Effector memory CD4-positive, alpha-beta T cell (primary cell): ENCODE data around the gene COL6A2.

ENCODE experiments used
- DNase-seq, 3 donors: peaks; one replicate each; pipeline ENCODE4 v3.0.0-alpha.2; 2020
- H3K27ac ChIP-seq: 2 replicates; pipeline ENCODE4 v1.7.0; 2013; ENCODE audit warnings: mild to moderate bottlenecking, low read length, moderate library complexity; ENCODE audit not compliant: insufficient read depth, poor library complexity, severe bottlenecking
- H3K27me3 ChIP-seq: replicated peaks from 2 replicates; pipeline ENCODE4 v1.7.0; 2013; ENCODE audit warnings: mild to moderate bottlenecking, low read length; ENCODE audit not compliant: insufficient read depth, control insufficient read depth, poor library complexity, severe bottlenecking
- H3K36me3 ChIP-seq: 2 replicates; pipeline ENCODE4 v1.7.0; 2013; ENCODE audit warnings: mild to moderate bottlenecking, low read length, moderate library complexity; ENCODE audit not compliant: control insufficient read depth, insufficient read depth
- H3K4me1 ChIP-seq: 2 replicates; pipeline ENCODE4 v1.7.0; 2013; ENCODE audit warnings: low read length, mild to moderate bottlenecking; ENCODE audit not compliant: control insufficient read depth, insufficient read depth, poor library complexity, severe bottlenecking
- H3K4me3 ChIP-seq: 2 replicates; pipeline ENCODE4 v1.7.0; 2013; ENCODE audit warnings: low read length, low read depth, mild to moderate bottlenecking; ENCODE audit not compliant: insufficient read depth, poor library complexity, severe bottlenecking
- H3K9me3 ChIP-seq: 2 replicates; pipeline ENCODE4 v1.7.0; 2013; ENCODE audit warnings: mild to moderate bottlenecking, low read length, moderate library complexity; ENCODE audit not compliant: control insufficient read depth

COL6A2 gene

GRCh38 chr21:46126309-46127238 lies 28.7 kb downstream of the COL6A2 start:
- no peaks in the 10 kb centered on the region for H3K36me3 ChIP-seq

DNA sequence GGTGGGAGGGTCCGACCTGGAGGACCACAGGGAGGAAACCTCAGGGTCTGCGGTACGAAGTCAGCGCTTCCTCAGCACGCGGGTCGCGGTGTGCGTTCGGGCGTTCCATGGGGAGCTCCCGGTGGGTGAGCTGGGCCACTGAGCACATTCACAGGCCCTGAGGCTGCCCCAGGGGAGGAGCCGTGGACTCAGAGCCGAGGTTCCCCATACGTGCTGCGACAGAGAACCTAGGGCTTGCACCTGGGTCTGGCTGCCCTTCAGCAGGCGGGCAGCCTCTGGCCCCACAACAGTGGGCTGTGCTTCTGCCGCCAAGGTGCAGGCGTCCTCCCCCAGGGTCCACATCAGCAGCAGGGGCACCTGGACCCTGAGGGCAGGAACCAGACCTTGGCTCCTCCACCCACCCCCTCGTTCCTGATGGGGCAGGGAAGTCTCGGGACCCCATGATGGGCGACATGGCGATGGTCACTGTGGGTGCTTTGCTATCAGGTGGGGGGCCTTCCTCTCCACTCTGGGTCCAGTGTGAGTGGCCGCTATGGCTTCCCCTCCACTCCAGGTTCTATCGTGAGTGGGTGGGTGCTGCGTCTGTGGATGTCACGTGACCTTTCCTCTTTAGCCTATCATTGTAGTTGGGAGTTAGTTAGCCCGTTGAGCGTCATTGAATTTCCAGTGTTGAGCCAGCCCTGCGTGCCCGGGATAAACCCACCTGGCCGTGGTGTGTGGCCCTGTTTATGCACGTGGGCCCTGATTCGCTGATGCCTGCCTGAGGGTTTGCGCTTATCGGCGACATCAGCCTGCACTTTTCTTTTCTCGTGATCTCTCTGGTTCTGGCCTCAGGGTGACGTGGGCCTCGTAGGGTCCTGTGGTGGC lies 29.6 kb downstream of the COL6A2 start:
- Histone ChIP-seq H3K27ac (no peak overlapping the region), H3K4me3 (no peak overlapping the region), H3K4me1 (no peaks in the 10 kb centered on the region), H3K27me3 (no peaks in the 10 kb centered on the region), H3K9me3 (no peaks in the 10 kb centered on the region), H3K36me3 (no peaks in the 10 kb centered on the region)
- DNase-seq, result no peak

More at GRCh38 chr21:46126309-46127238, 28.7 kb downstream of the COL6A2 start:
- no peaks in the 10 kb centered on the region for H3K27me3 ChIP-seq
- H3K4me1 ChIP-seq, result no peaks in the 10 kb centered on the region
- DNase-seq, result no peak
- no peak overlapping the region for H3K27ac ChIP-seq
- no peaks in the 10 kb centered on the region for H3K9me3 ChIP-seq
- H3K4me3 ChIP-seq, result no peak overlapping the region

- Histone ChIP-seq H3K36me3 (no peaks in the 10 kb centered on the region), H3K4me1 (no peaks in the 10 kb centered on the region), H3K27ac (no peak overlapping the region), H3K27me3 (no peaks in the 10 kb centered on the region), H3K4me3 (no peak overlapping the region), H3K9me3 (no peaks in the 10 kb centered on the region)
- DNase-seq, result no peak
Observed at GRCh38 chr21:46128106-46128932, 30.4 kb downstream of the COL6A2 start.

DNA sequence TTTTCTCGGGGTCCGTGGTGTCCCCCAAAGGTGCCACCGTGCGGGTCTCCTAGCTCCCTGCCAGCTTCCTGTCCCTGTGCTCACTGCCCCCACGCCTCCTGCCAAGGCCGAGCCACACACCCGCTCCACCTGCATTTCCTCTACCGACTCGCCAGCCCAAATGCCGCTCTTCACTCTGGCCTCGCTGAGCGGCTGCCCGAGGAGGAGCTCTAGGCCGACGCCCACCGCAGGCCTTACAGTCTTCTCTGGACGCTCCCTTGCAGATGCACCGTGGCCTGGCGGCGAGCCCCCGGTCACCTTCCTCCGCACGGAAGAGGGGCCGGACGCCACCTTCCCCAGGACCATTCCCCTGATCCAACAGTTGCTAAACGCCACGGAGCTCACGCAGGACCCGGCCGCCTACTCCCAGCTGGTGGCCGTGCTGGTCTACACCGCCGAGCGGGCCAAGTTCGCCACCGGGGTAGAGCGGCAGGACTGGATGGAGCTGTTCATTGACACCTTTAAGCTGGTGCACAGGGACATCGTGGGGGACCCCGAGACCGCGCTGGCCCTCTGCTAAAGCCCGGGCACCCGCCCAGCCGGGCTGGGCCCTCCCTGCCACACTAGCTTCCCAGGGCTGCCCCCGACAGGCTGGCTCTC lies 31.1 kb downstream of the COL6A2 start:
- Histone ChIP-seq H3K4me1 (no peaks in the 10 kb centered on the region), H3K9me3 (no peaks in the 10 kb centered on the region), H3K27me3 (no peaks in the 10 kb centered on the region), H3K4me3 (no peak overlapping the region), H3K36me3 (no peaks in the 10 kb centered on the region), H3K27ac (no peak overlapping the region)
- DNase-seq, result no peak

DNA sequence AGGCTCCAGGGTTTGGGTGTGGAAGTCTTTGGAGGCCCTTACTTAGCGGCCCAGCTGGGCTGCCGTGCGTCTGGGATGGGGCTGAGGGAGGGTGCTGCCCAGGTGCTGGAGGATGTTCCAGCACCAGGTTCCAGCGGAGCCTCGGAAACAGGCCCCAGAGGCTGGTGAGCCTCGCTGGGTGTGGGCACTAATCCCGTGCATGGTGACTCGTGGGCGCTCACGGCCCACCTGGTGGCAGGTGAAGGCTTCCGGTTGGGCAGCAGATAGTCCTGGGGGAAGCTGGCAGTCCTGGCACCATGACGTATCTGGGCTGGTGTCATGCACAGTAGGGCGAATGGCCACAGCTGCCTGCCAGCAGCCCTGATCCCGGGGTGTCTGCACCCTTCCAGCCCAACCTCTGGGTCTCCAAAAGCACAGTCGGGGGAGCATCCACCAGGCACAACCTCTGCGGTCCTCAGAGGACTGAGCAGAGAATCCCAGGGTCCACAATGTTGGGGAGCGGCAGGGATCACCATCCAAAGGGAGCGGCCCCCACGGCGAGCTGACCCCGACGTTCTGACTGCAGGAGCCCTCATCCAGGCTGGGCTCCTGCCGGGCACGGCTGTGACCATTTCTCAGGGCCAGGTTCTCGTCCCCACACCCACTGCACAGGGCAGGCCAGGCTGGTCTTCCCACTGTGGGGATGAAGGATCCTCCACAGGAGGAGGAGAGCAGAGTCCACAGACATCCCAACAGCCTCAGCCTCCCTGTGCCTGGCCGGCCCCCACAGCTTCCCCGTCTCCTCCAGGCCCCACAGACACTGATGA lies 32.1 kb downstream of the COL6A2 start:
- H3K27ac ChIP-seq, result no peak overlapping the region
- no peaks in the 10 kb centered on the region for H3K4me1 ChIP-seq
- H3K9me3 ChIP-seq, result no peaks in the 10 kb centered on the region
- no peak for DNase-seq
- H3K36me3 ChIP-seq, result no peaks in the 10 kb centered on the region
- no peaks in the 10 kb centered on the region for H3K27me3 ChIP-seq
- H3K4me3 ChIP-seq, result no peak overlapping the region

- DNase-seq, result no peak
- H3K9me3 ChIP-seq, result no peaks in the 10 kb centered on the region
- no peaks in the 10 kb centered on the region for H3K27me3 ChIP-seq
- no peaks in the 10 kb centered on the region for H3K4me1 ChIP-seq
- no peak overlapping the region for H3K27ac ChIP-seq
- H3K4me3 ChIP-seq, result no peak overlapping the region
- H3K36me3 ChIP-seq, result no peaks in the 10 kb centered on the region
Observed at GRCh38 chr21:46130831-46131587, 33.1 kb downstream of the COL6A2 start.

- Histone ChIP-seq H3K27ac (no peak overlapping the region), H3K4me1 (no peaks in the 10 kb centered on the region), H3K27me3 (no peaks in the 10 kb centered on the region), H3K36me3 (no peaks in the 10 kb centered on the region), H3K9me3 (no peaks in the 10 kb centered on the region), H3K4me3 (no peak overlapping the region)
- DNase-seq, result no peak
Observed at GRCh38 chr21:46131588-46131837, 33.6 kb downstream of the COL6A2 start.

GRCh38 chr21:46131838-46132651 lies 34.1 kb downstream of the COL6A2 start:
- Histone ChIP-seq H3K4me3 (no peak overlapping the region), H3K36me3 (no peaks in the 10 kb centered on the region), H3K9me3 (no peaks in the 10 kb centered on the region), H3K4me1 (no peaks in the 10 kb centered on the region), H3K27me3 (no peaks in the 10 kb centered on the region), H3K27ac (no peak overlapping the region)
- DNase-seq, result no peak
